Fibroblast of peridontal ligament (primary cell): ENCODE data around the gene CACNB2.

Source experiments
- DNase-seq: peaks from one replicate; pipeline ENCODE4 v3.0.0-alpha.2; 2010; ENCODE audit errors: extremely low read depth

The CACNB2 gene

DNA sequence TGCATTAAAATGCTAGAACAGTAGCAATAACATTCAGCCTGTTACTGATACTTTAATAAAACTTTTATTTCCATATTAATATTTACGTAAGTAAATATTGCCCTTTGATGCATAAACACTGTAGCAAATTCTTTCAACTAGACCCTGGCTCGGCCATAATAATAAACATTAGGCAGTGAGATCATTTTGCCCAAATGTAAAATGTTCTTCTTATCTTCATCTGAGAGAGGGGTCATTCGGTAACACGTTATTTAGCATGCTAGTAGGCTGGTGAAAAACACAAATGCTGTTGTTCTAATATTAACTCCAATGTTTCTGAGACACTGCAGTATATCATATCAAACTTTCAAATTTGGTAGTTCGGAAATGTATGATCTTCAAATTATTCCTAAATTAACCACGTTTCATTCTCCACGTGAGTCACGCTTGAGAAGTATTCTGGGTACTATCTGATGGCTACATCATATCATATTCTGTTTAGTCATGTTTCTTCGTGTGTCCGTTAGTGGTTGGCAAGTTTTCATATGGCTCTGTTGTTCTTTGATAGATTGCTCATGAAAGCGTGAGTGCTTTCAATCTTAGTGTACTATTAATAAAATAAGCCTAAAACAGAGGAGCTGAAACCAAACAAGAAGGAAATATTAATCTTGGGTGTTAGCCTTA is 365.4 kb downstream of the CACNB2 start:
- peak; percentile 67 for DNase-seq

DNA sequence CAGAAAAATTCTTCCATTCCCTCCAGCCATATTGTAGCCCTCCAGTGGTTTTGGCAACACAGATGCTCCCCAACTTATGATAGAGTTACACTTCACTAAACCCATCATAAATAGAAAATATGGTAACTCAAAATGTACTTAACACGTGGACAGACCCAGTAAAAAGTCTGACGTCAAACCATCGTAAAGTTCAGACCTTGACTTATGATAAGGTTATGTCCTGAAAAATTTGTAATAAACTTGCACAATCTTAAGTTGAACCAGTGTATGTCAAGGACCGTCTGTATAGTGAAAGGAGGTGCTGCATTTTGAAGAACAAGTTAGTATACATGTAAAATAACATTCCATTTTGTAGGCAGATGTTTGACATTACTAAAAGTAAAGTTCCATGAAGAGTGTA is 368.4 kb downstream of the CACNB2 start:
- no peak for DNase-seq

DNA sequence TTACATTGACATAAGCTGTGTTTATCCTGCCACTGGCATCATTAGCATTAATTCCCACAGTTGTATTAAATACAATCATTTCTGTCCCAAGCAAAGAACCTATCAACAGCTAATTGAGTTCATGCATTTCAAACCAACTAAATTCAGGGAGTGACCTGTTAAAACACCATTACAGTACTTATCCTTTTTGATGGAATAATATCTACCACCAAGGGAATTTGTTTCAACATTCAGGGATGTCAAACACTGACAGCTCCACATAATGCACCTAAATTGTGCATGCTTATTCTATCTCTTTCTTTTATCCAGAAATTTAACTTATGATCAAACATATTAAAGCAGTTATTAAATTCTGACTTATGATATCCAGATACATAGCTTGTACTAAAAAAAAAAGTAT is 374.3 kb downstream of the CACNB2 start:
- DNase-seq, result no peak

DNA sequence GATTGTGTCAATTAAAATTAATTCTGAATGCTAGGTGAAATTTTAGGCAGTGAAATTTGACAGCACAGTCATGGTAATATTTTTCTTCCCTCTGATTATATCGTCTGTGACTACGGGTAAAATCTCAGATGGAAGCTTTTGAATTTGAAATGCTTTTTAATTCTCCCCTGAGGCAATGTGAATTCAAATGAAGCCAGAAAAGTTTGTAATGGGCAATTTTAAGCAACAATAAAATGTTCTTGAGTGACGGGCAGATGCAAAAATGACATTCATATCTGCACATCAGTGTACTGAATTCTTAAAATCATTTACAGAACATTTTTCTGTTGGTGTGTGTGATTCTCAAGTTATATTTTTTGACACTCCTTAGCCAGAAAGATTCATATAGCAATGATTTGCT is 376.6 kb downstream of the CACNB2 start:
- no peak for DNase-seq

DNA sequence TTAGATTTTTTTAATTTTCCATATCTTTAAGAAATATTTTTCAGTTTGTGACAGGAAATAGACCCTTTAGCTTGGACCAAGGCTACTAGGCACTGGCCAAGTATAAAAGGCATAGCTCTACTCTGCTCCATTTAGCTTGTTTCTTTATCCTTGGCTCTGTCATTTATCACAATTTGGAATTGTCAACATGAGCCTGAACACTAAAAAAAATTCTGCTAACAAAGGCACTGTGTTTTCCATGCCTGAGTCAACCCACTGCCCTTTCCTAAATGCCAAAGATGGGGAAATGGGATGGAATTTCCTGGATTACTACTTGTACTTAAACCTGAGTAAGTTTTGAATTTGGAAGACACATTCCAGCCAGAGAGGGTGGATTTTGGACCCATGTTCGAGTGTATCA is 382.8 kb downstream of the CACNB2 start:
- peak; percentile 21 for DNase-seq

DNA sequence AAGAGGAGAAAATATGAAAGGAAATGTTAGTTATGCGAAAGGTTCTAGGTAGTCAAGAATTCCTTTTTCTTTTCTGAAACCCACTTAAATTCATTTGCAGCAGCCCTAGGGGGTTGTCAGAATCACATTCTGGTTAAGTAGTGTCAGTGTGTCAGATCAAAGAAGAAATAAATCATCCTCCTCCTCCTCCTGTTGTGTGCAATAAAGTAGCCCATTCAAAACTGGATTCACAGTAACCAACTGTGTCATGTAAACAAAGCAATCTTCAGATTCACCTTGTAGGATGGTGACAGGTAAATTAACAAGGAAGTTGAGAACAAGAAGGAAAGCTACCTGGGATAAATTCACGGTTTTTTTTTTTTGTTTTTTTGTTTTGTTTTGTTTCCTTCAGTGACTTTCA is 383.6 kb downstream of the CACNB2 start:
- DNase-seq, result no peak

DNA sequence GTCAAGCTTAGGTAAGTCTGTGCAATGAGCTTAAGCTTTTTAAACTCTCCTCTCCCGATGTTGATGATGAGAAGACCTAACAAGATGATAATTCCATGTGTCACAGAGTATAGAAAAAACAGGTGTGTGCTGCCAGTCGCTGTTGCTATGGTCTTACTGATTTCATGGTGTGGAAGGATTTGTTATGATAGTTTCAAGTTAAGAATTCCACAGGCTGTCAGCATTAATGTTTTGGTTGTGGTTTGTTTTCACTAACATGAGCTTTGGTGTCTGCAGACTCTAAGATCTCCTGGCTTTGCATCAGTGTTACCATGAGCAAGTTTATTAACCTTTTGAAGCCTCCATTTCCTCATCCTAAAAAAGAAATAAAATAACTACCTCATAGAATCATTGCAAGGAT is 387.5 kb downstream of the CACNB2 start:
- DNase-seq, result no peak

DNA sequence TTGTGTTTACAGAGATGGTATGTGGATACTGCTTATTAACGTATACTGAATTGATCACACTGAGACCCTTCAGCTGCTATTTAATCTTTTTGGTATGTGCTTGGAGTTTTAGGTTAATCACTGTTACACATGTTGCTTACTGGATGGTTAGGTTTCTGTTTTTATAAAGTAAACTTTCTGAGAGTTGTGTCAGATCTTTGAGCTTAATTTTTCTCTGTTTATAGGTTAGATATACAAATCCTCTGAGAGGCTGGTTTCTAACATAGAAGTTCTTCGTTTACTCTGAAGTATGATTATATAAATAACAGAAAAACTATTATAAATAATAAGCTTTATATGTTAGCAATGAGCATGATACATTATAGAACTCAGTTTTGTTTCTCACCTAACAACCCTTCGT is 388.1 kb downstream of the CACNB2 start:
- peak; percentile 12 for DNase-seq

DNA sequence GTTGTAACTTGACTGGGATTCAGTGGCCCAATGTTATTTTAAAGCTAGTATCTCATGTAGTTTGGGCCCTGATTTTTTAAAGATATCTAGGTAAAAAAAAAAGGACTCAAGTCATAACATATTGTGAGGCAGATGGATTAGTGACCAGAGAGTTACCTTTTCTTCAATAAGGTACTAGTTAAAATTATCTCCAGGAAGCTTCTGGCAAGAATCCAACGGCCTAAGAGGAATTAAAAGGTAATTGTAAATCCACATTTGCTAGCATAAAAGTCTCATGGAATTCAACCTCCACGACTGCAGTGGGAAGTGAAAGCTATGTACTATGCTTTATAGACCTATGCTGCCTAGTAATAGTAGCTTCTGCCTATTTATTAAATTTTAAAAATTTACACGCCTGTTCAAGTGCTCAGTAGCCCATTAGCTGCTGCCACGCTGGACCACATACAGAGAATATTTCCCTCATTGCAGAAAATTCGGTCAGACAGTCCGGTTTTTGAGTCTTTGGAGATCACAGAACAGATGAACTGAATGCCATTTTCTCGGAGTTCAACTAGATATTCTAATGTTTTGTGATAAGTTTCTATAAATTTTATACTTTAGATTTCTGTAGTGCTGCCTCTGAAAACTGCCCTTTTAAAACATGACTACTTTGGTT is 392.8 kb downstream of the CACNB2 start:
- DNase-seq, result no peak

DNA sequence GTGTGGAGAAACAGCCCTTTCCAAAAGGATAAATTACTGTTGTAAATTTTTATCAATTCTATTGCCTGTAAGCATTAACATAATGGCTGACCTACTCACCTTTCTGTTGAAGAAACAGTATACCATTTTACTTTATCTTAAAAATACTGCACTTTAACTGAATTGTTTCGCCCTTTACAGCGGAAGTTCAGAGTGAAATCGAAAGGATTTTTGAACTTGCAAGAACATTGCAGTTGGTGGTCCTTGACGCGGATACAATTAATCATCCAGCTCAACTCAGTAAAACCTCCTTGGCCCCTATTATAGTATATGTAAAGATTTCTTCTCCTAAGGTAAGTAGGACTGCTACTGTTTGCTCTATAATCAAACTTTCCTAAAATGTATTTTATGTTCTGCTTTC is 393.7 kb downstream of the CACNB2 start:
- no peak for DNase-seq

DNA sequence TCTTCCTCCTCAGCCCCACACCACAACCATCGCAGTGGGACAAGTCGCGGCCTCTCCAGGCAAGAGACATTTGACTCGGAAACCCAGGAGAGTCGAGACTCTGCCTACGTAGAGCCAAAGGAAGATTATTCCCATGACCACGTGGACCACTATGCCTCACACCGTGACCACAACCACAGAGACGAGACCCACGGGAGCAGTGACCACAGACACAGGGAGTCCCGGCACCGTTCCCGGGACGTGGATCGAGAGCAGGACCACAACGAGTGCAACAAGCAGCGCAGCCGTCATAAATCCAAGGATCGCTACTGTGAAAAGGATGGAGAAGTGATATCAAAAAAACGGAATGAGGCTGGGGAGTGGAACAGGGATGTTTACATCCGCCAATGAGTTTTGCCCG is 399.1 kb downstream of the CACNB2 start:
- DNase-seq, result no peak

DNA sequence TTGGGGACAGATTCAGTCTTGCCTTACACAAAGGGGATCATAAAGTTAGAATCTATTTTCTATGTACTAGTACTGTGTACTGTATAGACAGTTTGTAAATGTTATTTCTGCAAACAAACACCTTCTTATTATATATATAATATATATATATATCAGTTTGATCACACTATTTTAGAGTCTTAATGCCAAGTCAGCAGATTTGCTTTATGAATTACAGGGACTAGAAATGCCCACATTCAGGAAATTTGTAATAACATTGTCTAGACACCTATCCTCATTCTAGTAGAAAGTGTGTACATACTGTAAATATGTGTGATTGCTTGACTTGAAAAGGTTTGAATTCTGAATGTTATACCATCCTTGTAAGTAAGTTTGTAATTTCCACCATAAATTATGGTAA is 400.0 kb downstream of the CACNB2 start:
- DNase-seq, result no peak

DNA sequence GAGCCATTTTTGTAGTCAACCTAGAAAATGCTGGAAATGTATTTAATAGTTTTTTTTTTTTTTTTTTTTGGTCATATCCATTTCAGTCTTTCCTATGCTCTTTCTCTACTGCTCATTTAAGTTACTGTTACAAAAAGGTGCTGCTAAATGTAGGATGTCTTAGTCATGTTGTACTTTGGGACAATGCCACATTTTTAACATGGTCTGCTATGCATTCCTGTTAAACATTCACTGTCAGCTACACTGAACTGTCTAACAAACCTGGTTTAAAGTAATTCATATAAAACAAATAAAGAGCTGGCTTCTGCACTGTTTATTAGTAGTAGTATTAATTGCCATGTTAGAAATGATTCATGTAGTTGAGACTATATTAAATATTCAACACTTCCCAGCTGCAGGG is 402.6 kb downstream of the CACNB2 start:
- peak; percentile 31 for DNase-seq

DNA sequence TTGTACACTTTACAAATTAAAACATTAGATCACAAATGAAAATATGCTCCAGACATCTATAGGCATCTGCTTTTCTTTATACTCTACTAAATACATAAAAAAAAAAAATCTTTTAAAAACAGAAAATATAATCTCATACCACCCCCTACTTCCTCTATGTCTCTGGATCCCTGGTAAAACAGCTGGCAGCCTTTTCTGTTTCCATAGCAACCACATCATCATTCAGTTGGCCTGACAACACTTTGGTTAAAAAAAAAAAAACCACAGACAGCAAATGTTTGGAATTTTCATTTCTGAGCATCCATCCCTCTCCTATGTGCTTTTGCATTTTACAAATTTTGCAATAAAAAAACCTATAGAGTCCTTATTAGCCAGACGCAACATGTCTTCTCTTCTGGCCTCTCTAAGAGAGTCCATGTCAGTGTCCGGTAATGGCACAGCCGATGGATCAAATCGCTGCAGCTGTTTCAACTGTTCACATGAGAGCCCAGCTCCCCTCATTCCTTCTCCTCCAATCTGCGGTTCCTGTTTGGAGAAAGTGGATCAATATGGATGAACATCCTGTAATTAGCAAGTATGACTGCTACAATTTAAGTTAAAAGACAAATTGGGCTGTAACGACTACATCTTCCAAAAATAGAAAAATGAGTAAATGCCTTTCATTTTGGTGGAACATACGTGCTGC is 405.5 kb downstream of the CACNB2 start:
- peak; percentile 47 for DNase-seq

DNA sequence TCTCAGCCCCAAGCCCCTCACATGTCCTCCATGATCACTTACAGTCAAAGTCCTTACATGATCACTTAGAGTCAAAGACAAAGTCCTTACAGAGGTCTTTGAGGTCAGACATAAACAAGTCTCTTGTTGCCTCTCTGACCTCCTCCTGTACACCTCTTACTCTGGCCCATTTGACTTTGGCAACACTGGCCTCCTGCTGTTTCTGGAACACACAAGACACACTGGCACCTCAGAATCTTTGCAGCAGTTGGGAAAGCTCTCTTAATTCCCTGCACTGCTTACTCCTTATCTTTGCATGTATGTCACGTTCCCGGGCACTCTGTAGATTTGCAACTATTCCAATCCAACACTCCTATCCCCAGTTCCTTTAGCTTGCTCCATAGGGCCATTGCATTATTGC is 408.9 kb downstream of the CACNB2 start:
- DNase-seq, result no peak

DNA sequence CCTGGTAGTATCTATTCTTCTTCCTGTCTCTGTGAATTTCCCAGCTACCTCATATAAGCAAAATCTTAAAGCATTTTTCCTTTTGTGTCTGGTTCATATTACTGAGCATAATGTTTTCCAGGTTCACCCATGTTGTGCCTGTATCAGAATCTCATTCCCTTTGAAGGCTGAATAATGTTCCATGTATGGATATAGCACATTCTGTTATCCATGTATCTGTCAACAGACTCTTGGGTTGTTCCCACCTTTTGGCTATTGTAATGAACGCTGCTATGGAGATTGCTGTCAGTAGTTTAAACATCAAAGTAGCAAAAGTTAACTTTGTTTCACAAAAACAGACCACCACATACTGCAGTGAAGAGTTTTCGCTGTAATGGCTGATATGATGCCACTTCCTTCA is 411.2 kb downstream of the CACNB2 start:
- DNase-seq, result no peak

DNA sequence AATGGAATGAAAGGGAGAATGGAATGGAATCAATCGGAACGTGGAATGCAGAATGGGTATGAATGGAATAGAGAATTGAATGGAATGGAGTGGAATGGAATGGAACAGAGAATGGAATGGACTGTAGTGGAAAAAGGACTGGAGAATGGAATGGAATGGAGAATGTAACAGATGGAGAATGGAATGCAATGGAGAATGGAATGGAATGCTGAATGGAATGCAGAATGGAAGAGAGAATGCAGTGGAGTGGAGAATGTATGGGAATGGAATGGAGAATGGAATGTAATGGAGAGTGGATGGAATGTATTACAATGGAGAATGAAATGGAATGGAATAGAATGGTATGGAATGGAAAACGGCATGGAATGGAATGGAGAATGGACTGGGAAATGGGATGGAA is 414.3 kb downstream of the CACNB2 start:
- DNase-seq, result no peak

DNA sequence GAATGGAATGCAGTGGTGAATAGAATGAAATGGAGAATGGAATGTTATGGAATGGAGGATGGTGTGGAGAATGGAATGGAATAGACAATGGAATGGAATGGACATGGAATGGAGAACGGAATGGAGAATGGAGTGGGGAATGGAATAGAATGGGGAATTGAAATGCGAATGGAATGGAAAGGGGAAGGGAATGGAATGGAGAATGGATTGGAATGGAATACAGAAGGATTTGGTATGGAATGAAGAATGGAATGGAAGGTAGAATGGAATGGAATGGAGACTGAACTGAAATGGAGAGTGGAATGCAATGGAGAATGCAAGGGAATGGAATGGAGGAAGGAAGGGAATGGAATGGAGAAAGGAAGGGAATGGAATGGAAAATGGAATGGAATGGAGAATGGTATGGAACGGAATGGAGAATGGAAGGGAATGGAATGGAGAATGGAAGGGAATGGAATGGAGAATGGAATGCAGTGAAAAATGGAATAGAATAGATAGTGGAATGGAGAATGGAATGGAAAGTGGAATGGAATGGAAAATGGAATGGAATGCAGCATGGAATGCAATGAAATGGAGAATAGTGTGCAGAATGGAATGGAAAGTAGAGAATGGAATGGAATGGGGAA is 416.4 kb downstream of the CACNB2 start:
- DNase-seq, result no peak

DNA sequence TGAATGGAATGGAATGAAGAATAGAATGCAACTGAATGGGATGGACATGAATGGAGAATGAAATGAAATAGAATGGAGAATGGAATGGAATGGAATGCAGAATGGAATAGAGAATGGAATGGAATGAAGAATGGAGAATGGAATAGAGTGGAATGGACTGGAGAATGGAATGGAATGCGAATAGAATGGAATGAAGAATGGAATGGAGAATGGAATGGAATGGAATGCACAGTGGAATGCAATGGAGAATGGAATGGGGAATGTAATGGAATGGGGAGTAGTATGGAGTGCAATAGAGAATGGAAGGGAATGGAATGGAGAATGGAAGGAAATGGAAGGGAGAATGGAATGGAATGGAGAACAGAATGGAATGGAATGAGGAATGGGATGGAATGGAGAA is 417.7 kb downstream of the CACNB2 start:
- DNase-seq, result no peak

DNA sequence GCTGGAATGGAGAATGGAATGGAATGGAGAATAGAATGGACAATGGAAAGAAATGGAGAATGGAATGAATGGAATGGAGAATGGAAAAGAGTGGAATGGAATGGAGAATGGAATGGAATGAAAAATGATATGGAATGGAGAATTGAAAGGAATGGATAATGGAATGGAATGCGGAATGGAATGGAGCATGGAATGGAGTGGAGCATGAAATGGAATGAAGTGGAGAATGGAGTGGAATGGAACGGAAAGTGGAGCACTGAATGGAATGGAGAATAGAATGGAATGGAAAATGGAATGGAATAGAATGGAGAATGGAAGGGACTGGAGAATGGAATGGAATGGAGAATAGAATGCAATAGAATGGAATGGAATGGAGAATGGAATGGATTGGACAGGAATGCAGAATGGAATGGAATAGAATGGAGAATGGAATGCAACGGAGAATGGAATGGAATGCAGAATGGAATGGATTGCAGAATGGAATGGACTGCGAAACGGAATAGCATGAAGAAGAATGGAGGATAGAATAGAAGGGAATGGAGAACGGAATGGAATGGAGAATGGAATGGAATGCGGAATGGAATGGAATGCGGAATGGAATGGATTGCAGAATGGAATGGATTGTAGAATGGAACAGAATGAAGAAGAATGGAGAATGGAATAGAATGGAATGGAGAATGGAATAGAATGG is 421.8 kb downstream of the CACNB2 start:
- DNase-seq, result no peak

DNA sequence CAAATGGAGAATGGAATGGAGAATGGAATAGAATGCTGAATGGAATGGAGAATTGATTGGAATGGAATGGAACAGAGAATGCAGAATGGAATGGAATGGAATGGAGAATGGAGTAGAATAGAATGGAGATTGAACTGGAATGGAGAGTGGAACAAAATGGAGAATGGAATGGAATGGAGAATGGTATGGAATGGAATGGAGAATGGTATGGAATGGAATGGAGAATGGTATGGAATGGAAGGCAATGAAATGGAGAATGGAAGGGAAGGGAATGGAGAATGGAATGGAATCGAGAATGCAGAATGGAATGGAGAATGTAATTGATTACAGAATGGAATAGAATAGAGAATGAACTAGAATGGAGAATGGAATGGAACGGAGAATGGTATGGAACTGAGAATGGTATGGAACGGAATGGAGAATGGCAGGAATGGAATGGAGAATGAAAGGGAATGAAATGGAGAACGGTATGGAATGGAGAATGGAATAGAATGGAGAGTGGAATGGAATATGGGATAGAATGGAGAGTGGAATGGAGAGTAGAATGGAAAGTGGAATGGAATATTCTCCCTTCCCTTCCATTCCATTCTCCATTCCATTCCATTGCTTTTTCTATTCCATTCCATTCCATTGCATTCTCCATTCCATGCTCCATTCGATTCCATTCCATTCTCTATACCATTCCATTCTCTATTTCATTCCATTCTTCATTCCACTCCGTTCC is 422.9 kb downstream of the CACNB2 start:
- no peak for DNase-seq

DNA sequence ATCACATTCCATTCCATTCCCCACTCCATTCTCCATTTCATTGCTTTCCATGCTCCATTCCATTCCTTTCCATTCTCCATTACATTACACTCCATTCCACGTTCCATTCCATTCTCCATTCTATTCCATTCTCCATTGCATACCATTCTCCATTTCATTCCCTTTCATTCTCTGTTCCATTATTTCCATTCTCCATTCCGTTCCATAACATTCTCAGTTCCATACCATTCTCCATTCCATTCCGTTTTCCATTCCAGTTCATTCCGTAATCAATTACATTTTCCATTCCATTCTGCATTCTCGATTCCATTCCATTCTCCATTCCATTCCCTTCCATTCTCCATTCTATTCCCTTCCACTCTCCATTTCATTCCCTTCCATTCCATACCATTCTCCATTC is 424.8 kb downstream of the CACNB2 start:
- no peak for DNase-seq
